DMS114 treated with DMSO at 0.1 percent for 48 hours (cell line): Measurements from ENCODE around the gene RRP8.

Source experiments
- DNase-seq: peaks from one replicate; lab custom pipeline; 2025; ENCODE audit not compliant: unreplicated experiment; lab: John Stamatoyannopoulos, UW

RRP8 gene

GRCh38 chr11:6572215-6572614 is 31.2 kb downstream of the RRP8 start:
- no peak for DNase-seq

- no peak for DNase-seq
These were observed 31.9 kb downstream of the RRP8 start for GRCh38 chr11:6571434-6572008.

GRCh38 chr11:6570691-6571427 is 32.6 kb downstream of the RRP8 start:
- DNase-seq: no peak

GRCh38 chr11:6569706-6570105 is 33.7 kb downstream of the RRP8 start:
- no peak for DNase-seq

GRCh38 chr11:6568191-6568918 is 35.1 kb downstream of the RRP8 start:
- no peak for DNase-seq

- DNase-seq: no peak
These were observed 36.1 kb downstream of the RRP8 start for GRCh38 chr11:6567371-6567745.

GRCh38 chr11:6566704-6567370 is 36.6 kb downstream of the RRP8 start:
- DNase-seq: no peak

- no peak for DNase-seq
These were observed 37.3 kb downstream of the RRP8 start for GRCh38 chr11:6565988-6566703.

GRCh38 chr11:6565325-6565724 is 38.1 kb downstream of the RRP8 start:
- DNase-seq: no peak

GRCh38 chr11:6563667-6564066 is 39.7 kb downstream of the RRP8 start:
- DNase-seq: no peak

- no peak for DNase-seq
These were observed 40.2 kb downstream of the RRP8 start for GRCh38 chr11:6563121-6563619.

- DNase-seq: no peak
These were observed 42.1 kb downstream of the RRP8 start for GRCh38 chr11:6561288-6561687.

- no peak for DNase-seq
These were observed 44.0 kb downstream of the RRP8 start for GRCh38 chr11:6559369-6559768.

- no peak for DNase-seq
These were observed 45.4 kb downstream of the RRP8 start for GRCh38 chr11:6557761-6558674.

GRCh38 chr11:6557063-6557462 is 46.4 kb downstream of the RRP8 start:
- no peak for DNase-seq

- no peak for DNase-seq
These were observed 47.1 kb downstream of the RRP8 start for GRCh38 chr11:6556139-6556949.

GRCh38 chr11:6554828-6555706 is 48.3 kb downstream of the RRP8 start:
- DNase-seq: no peak

- DNase-seq: no peak
These were observed 49.8 kb downstream of the RRP8 start for GRCh38 chr11:6553634-6554033.
